M059J (cell line): ENCODE data around the gene GLCE. TPM values are rescaled to one million over a fixed set of nuclear protein-coding genes. Genes with fewer than 3 reads are reported as not detected.
"Not testable (repeated sequence)": the region's sequence is repeated elsewhere in the genome, so short reads cannot be mapped to it uniquely, and the experiment has no call there.

Experiments used
- DNase-seq: peaks from one replicate; pipeline ENCODE4 v3.0.0-alpha.2; 2012; ENCODE audit warnings: low read depth
- total RNA-seq: library from RNA; depleted of rRNA; stranded (reverse); fragments of >200 nt; shearing (Covaris generic); gene quantifications from 2 replicates; pipeline ENCODE4 v1.2.3, GENCODE V29; 2014

The GLCE gene
- total RNA-seq, 1 experiment from 2014 or later = 15.5 TPM

GRCh38 chr15:69299451-69299886, 139.0 kb downstream of the GLCE start:
- DNase-seq = no peak

- no peak for DNase-seq
These were observed 139.6 kb downstream of the GLCE start for GRCh38 chr15:69299943-69300588.

DNA sequence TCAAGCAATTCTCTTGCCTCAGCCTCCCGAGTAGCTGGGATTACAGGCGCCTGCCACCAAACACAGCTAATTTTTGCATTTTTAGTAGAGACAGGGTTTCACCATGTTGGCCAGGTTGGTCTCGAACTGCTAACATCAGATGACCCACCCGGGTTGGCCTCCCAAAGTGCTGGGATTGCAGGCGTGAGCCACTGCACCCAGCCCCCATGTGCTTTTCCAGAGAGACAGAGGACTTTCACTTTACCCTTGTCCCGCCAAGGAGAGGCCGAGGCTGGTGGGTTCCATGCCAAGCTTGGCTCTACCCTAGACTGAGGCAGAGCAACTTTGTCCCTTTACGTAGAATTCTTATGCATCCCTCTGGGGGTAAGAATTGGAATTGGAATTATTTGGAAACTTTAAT, 140.7 kb downstream of the GLCE start:
- not testable (repeated sequence) for DNase-seq

DNA sequence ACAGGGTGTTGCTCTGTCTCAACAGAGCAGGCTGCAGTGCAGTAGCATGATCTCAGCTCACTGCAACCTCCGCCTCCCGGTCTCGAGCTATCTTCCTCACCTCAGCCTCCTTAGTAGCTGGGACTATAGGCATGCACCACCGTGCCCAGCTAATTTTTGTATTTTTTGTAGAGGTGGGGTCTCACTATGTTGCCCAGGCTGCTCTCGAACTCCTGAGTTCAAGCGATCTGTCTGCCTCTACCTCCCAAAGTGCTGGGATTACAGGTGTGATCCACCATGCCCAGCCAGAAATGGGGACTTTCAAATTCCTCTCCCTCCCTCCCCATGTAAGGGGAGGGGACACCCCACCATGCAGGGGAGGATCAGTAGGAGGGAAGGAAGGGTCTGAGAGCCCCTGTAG, 141.7 kb downstream of the GLCE start:
- DNase-seq = not testable (repeated sequence)

GRCh38 chr15:69302929-69303328, 142.5 kb downstream of the GLCE start:
- no peak for DNase-seq

DNA sequence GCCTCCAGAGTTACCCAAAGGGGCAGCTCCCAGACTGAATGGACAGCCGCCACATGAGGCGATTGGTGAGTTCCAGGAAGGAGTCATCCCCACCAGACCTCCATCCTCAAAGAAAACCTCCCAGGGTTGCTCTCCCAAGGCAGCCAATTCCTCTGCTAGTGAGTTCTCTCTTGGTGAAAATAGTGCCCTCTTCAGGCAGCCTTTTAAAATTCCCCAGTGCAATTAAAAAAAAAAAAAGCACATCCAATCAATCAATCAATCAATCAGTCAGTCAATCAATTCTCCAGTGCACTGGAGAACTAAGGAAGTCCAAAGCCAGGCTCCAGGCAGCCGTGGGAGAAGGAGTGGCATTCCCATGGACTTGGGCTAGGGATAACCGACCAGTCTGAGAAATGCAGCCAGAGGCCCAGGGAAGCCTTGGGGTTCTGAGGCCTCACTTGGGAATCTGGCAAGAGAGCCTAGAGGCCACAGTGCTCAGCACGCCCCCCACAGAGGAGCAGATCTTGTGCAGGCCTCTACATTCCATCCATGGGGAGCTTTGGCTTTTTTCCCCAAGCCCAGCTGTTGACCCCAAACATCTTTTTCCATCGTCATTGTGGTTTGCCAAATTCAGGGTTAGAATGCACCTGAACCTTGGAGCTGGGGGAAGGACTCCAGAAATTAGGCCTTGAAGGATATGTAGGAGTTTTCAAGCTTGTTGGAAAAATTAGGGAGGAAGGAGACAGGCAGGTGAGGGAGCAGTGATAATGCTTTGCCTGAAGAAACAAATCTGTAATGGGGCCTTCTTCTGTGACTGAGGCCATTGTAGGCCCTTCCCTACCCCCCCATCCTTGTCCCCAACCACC, 143.1 kb downstream of the GLCE start:
- peak; percentile 29 for DNase-seq

DNA sequence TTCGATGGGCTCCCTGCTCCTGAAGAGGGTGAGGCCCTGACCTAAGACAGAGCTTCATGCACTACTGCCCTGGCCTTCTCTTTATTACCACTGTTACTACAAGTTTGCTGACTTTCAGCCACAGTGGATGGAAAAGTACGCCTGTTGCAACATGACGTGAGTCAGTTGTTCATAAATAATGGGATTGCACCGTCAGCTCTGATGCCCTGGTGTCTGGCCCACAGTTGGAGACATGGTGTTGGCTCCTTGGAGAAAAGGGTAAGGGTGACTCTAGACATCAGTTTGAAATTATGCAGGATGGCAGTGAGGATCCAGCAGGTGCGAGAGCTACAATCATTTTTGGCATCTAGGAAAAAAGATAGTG, 143.7 kb downstream of the GLCE start:
- DNase-seq = peak; percentile 90

- DNase-seq = peak; percentile 97
These were observed 144.9 kb downstream of the GLCE start for GRCh38 chr15:69305204-69305931.

DNA sequence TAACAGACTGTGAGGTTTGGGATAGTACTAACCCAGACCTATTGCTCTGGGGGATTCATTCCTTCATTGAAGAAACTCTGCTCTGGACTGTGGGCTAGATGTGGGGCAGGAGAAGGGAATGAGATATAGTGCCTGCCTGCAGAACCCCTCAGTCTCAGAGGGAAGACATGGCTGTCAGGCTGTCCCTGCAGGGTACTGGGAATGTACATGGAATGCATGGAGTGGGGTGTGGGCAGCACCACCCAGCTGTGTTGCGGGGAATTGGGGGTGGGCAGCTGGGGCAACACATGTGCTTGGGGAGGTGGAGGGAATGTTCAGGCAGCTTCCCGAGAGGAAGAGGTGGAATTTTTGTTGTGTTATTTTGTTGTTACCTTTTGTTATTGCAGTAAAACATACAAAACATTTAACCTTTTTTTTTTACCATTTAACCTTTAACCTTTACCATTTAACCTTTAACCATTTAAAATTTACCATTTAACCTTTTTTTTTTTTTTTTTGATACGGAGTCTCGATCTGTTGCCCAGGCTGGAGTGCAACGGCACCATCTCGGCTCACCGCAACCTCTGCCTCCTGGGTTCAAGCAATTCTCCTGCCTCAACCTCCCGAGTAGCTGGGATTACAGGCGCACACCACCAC, 145.6 kb downstream of the GLCE start:
- no peak for DNase-seq

DNA sequence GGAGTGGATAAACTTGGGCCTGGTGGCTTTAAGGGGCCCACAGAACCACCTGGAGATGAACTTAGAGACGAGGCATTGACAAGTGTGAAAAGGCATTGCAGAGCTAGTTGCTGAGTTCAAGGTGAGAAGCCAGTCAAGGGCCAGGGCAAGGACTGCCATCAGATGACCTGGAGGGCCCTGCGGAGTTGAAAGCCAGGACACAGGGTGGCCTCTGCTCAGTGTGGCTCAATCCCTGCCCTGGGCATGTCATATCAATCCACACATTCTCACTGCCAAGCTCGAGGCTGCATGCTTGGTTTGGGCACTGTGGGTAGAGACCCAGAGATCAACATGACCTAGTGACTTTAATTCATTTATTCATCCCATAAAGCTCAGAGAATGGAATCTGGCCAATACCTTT, 147.5 kb downstream of the GLCE start:
- no peak for DNase-seq

DNA sequence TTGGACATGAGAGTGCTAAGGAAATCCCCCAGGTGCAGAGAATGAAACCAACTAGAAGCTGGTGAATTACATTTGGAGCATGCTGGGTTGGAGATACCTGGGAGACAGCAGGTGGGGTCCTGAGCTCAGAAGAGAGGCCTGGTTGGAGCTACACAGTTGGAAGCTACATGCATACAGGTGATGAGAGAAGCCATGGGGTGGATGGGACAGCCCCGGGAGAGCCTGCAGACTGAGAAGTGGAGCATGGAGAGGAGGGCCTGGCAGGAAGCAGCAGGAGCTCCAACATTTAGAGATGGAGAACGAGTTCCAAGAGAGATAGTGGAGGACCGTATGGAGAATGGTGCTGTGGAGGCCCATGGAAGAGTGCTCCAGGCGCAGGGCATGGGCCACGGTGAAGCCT, 148.5 kb downstream of the GLCE start:
- no peak for DNase-seq

GRCh38 chr15:69311319-69311721, 150.9 kb downstream of the GLCE start:
- peak; percentile 63 for DNase-seq

GRCh38 chr15:69313432-69314000, 153.1 kb downstream of the GLCE start:
- no peak for DNase-seq

GRCh38 chr15:69314131-69314530, 153.7 kb downstream of the GLCE start:
- DNase-seq = no peak

DNA sequence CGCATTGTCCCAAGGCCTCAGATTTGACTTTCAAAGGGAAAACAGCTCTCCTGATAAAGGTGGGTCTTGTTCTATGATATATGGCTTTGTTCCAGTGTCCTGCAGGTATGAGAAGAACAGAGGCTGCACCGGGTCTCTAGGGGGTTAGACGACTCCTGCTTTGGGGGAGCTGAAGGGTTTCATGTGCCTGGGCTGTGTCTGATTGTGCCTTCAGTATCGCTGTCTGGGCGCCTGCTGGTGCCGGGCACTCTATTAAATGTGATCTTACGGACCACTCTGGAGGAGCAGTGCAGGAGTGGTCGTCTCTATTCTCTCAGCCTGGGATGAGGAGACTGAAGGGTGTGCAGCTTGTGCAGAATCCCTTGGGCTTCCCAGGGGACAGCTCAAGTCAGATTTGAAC, 154.3 kb downstream of the GLCE start:
- DNase-seq = no peak

DNA sequence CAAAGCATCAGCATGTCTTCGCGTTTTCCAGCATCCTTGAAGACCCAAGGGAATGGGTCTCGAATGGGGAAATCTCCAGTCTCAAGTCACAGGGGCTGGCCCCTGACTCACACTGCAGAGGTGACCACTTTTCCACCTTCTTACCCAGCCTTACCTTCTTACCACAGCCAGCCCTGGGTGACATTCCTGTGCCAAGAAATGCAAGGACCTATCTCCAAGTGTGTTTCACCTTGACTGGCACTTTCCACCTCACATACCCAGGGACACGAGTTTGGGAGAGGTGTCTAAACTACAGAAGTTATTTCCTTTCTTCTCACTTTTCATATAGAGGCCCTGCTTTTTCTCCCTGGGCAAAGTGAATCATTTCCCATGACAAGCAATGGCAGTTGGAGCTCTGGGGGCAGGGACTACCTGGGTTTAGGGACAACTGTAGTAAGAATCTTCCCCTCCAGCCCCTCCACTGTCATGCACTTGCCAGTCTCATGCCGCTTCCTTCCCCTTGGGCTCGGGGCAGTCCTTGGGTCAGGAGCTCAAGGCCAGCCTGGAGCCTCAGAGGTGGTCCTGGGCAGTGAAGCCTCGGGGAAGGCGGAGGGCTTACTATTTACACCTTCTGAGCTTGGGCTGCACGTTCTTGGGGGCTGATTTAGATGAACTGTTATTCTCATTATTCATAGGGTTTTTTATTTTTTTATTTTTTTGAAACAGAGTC, 155.1 kb downstream of the GLCE start:
- no peak for DNase-seq

DNA sequence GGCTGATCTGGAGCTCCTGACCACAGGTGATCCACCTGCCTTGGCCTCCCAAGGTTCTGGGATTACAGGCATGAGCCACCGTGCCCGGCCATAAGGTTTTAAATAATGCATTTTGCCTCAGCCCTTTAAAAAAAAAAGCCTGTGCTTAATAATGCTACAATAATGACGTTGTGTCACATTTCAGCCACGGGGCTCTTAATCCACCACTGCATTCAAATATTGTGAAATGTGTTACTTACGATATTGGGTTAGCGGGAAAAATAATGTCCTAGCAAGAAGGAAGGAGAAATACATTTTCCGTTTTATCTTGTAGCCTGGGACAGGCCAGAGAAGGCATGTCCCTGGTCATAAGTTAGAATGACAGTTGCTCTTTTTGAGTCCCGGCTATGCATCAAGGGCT, 155.9 kb downstream of the GLCE start:
- DNase-seq = no peak

DNA sequence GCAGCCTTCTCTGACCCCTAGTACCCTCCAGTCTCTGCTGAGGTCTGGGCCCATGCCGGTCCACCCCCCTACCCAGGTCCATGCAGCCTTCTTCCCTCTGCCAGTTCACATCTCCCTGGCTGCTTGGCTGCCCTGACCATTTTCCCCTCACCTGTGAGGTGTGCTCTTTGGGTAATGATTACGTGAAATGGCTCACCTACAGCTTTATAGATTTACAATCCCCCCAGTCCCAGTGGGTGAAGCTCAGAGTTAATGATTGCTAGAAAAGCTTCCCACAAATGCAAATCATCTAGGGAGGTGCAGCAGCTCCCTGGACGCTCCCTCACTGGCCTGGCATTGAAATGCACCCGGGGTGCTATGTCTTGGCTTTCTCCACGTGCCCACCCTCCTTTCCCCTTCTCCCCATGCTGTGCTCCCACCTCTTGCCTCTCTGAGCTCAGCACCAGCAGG, 157.0 kb downstream of the GLCE start:
- no peak for DNase-seq

- no peak for DNase-seq
These were observed 157.6 kb downstream of the GLCE start for GRCh38 chr15:69318033-69318432.

DNA sequence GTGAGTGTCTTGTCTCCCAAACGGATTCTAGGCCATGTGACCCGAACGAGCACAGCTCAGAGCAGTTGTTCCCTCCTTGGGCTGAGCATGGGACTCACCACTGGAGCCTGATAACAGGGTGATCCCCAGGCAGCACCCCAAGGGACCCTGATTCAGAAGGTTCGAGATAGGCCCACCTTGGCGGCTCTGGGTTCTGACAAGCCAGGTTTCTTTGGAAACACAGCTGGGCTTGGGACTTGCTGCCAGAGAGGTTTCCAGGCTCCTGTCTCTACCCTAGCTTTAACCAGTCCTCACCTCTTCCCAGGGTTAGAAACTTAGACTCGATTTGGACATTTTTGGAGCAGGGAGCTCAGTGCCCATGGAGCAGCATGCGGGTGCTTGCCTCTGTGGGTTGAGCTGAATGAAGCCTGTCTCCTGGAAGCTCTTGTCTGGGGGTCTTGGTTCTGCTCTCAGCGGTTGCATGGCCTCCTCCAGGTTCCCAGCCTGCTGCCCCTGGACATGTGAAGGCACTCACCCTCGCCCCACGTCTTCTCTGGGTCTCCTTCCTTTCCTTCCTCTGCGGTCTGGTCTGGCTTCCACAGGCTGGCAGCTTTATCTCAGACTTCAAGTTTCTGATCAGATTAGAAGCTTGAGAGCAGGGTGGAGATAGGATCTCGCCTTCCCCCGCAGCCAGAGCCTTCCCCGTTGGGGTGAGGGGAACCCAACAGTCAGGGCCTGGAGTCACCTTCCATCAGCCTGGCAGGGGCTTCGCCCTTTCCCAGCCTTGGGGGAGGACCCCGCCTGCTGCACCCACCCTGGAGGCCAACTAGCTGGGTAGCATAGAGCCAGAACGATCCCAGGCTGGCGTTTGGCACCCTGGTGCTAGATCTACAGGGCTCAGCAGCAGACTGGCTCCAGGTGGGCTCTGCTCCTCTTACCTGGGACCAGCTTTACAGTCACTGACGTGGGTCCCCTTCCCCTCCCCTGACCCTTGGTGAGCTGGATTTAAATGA, 159.2 kb downstream of the GLCE start:
- DNase-seq = no peak
